ENCODE results near the gene EIF3F. TPM values are rescaled to one million over a fixed set of nuclear protein-coding genes. Genes with fewer than 3 reads are reported as not detected.
A peak's percentile ranks its signal among the peaks of the same experiment; 100 is the strongest.

The EIF3F gene
- total RNA-seq, 1 donor from 2014 or later = 319 TPM

DNA sequence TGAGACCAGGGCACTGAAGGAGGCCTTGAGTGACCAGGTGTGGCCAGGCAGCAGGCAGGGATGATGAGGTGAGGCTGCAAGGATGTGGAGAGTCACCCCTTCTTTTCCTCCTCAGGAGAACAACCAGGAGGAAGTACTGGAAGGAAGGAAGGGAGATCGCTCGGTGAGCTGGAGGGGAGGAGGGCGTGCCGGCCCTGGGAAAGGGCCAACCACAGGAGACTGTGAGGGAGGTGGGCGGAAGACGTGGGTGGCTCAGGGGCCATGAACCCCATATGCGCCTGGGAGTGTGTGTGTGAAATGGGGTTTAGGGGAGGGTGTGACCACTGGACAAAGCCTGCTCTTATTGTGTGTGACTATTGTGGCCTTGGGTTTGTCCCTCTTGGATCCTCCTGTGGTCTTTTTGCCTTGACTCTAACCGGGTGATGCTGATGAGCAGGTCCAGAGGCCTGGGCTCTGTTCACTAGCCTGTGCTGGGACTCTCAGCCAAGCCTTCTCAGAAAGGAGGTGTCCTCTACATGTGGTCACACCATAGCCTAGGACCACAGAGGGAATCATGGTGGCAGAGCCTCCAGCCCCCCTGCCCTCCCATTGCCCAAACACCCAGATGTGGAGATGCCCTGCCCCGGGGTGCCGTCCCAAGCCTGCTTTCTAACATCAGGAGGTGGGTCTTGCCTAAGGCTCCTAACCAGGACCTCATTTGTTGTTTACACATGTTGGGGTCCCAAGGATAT, 52.6 kb downstream of the EIF3F start:
- TF ChIP-seq, protein P1, sequence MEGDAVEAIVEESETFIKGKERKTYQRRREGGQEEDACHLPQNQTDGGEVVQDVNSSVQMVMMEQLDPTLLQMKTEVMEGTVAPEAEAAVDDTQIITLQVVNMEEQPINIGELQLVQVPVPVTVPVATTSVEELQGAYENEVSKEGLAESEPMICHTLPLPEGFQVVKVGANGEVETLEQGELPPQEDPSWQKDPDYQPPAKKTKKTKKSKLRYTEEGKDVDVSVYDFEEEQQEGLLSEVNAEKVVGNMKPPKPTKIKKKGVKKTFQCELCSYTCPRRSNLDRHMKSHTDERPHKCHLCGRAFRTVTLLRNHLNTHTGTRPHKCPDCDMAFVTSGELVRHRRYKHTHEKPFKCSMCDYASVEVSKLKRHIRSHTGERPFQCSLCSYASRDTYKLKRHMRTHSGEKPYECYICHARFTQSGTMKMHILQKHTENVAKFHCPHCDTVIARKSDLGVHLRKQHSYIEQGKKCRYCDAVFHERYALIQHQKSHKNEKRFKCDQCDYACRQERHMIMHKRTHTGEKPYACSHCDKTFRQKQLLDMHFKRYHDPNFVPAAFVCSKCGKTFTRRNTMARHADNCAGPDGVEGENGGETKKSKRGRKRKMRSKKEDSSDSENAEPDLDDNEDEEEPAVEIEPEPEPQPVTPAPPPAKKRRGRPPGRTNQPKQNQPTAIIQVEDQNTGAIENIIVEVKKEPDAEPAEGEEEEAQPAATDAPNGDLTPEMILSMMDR (IDR thresholded peaks at IDR 0.05) = no peak
- no peak overlapping the region for H3K27ac ChIP-seq
- peak in 1 of 2 donors; percentile 59 for DNase-seq (ENCODE audit: low spot score in 2 of 2)
- H3K4me1 ChIP-seq = no peaks in the 10 kb centered on the region
- H3K9me3 ChIP-seq = no peaks in the 10 kb centered on the region
- no peaks in the 10 kb centered on the region for H3K27me3 ChIP-seq
- H3K4me3 ChIP-seq = no peak overlapping the region
- H3K36me3 ChIP-seq = no peaks in the 10 kb centered on the region
- intact Hi-C loops (cut with DNase I) = no loop called here

DNA sequence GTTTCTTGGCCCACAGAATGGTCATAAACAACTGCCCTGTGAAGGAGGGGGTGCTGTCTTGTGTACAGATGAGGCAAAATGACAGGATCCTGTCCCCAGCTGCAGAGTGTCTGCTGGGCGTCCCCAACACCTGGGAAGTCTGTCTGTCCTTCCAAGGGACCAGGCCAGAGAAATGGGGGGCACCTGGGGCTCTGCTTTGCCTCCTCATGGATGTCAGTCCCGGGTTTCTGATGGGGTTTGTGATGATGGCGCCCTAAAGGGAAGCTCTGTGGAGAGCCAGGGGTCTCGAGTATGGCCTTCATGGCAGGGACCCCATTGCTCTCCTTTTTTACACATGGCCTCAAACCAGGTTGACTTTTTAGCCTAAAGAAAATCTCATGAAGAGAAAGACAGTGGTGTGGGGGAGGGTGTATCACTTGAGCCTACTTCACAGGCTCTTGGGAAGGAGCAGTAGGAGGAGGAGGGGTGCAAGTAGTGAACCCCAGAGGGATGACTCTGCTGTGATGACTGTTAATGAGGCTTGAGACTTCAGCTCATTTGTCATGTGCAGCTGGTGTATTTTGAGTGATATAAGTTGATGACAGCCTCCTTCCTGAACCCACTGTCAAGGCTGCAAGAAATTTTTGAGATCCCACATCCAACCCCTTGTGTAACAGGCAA, 53.3 kb downstream of the EIF3F start:
- H3K27me3 ChIP-seq = no peaks in the 10 kb centered on the region
- no peaks in the 10 kb centered on the region for H3K36me3 ChIP-seq
- no peaks in the 10 kb centered on the region for H3K9me3 ChIP-seq
- TF ChIP-seq, protein P1 (IDR thresholded peaks at IDR 0.05) = no peak
- H3K4me3 ChIP-seq = no peak overlapping the region
- intact Hi-C loops (cut with DNase I) = no loop called here
- peak in 1 of 2 donors; percentile 24 for DNase-seq (ENCODE audit: low spot score in 2 of 2)
- no peak overlapping the region for H3K27ac ChIP-seq
- H3K4me1 ChIP-seq = no peaks in the 10 kb centered on the region

DNA sequence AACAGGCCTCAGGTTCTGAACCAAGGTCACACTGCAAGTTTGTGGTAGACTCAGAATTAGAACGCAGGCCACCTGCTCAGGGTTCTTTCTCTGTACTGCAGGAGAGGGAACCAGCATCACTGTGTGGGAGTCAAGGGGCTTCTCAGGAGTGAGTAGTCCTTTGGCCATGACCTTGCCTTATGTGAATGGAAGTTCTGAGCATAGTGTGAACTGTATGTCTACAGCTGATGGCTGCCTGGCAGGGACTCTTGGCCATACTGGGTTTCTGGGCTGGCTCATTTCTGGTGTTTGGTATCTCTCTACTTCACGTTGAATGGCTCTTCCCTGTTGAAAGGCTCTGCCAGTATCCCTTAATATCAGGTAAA, 53.8 kb downstream of the EIF3F start:
- H3K27ac ChIP-seq = no peak overlapping the region

DNA sequence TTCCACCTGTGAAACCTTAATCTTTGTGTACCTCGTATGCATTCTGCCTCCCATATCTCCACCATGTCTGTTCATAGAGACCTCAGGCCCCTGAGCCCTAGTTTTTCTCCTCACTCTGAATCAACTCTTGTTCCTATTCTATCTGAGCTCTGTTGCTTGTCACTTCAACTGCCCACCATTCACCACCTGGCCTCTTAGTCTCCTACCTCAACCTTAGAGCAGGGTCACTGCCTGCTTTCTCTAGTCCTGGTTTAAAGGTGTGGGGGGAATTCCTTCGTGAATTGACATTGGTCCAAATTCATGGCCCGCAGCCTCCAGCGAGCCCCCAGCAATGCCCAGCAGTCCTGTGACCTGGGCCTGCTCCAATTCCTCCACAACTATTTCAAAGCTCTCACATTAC, 54.4 kb downstream of the EIF3F start:
- intact Hi-C loops (cut with DNase I) = no loop called here
- H3K4me1 ChIP-seq = no peaks in the 10 kb centered on the region
- no peak for DNase-seq (ENCODE audit: low spot score in 2 of 2)
- no peaks in the 10 kb centered on the region for H3K9me3 ChIP-seq
- TF ChIP-seq, protein P1 (IDR thresholded peaks at IDR 0.05) = no peak
- no peak overlapping the region for H3K27ac ChIP-seq
- no peak overlapping the region for H3K4me3 ChIP-seq
- no peaks in the 10 kb centered on the region for H3K27me3 ChIP-seq
- no peaks in the 10 kb centered on the region for H3K36me3 ChIP-seq

More for the DNA sequence above, 53.8 kb downstream of the EIF3F start:
- no peaks in the 10 kb centered on the region for H3K9me3 ChIP-seq
- DNase-seq (ENCODE audit: low spot score in 2 of 2) = peak in 1 of 2 donors; percentile 16
- intact Hi-C loops (cut with DNase I) = no loop called here
- TF ChIP-seq, protein P1 (IDR thresholded peaks at IDR 0.05) = no peak
- no peaks in the 10 kb centered on the region for H3K36me3 ChIP-seq
- no peaks in the 10 kb centered on the region for H3K4me1 ChIP-seq
- H3K27me3 ChIP-seq = no peaks in the 10 kb centered on the region
- no peak overlapping the region for H3K4me3 ChIP-seq

DNA sequence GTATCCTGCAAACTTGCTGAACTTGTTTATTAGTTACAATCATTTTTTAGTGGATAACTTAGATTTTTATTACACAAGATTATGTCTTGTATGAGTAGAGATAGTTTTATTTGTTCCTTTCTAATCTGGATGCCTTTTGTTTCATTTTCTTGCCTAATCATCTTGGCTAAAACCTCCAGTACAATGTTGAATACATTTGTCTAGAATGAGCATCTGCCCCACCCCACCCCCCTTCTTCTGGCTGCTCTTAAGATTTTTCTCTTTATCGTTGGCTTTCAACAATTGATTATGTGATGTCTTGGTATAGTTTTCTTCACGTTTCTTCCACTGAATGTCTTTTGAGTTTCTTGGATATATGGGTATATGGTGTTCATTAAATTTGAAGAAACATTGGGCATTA, 56.6 kb downstream of the EIF3F start:
- DNase-seq (ENCODE audit: low spot score in 2 of 2) = no peak
- Histone ChIP-seq H3K27ac (no peak overlapping the region), H3K27me3 (no peaks in the 10 kb centered on the region), H3K9me3 (no peaks in the 10 kb centered on the region), H3K4me3 (no peak overlapping the region), H3K4me1 (no peaks in the 10 kb centered on the region), H3K36me3 (no peaks in the 10 kb centered on the region)
- intact Hi-C loops (cut with DNase I) = no loop called here
- TF ChIP-seq, protein P1 (IDR thresholded peaks at IDR 0.05) = no peak

Data from ascending aorta (tissue), 2 donors.